ENCODE measurements around the gene ITGB3. TPM values are rescaled to one million over a fixed set of nuclear protein-coding genes. Genes with fewer than 3 reads are reported as not detected.

ITGB3 gene
- total RNA-seq, 1 experiment from 2014 or later, result not detected

DNA sequence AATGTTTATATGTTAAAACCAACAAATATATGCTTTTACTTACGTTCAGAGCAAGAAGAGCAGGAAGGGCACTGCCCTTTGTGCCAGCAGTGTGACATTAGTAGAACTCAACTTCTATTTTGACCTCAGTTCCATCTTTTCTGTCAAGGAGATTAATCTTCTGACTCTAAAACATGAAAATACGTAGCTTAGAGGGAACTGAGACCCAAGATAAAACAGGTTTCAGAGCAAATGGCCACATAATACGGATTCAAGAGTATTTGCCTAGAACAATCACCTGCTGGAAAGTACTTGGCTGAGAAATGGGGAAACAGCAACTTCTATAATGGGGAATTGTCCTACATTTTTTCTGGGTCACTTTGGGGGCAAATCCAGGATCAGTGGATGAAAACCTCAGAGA, 22.3 kb upstream of the ITGB3 start:
- ChIA-PET POLR2A (no interaction called here), RAD21 (ENCODE audit: low non-redundant PET in 1 of 2, low total read pairs in 2 of 2, uncharacterized antibody in 2 of 2, unreplicated experiment in 2 of 2) (no interaction called here), CTCF (no interaction called here)
- Histone ChIP-seq H3K9me2 (ENCODE audit: insufficient read depth) (no peaks in the 10 kb centered on the region), H3K27me3 (ENCODE audit: insufficient read depth, low read length) (no peaks in the 10 kb centered on the region), H3K27ac (ENCODE audit: low read depth, low read length) (no peak overlapping the region), H3K9ac (ENCODE audit: low read length) (no peak overlapping the region), H4K20me1 (ENCODE audit: insufficient read depth) (no peaks in the 10 kb centered on the region), H2AFZ (ENCODE audit: low read depth, low read length, poor library complexity, severe bottlenecking) (peak overlapping the region; percentile 83), H3K79me2 (ENCODE audit: insufficient read depth, low read length) (no peaks in the 10 kb centered on the region), H3K4me1 (ENCODE audit: control insufficient read depth in 1 of 2, insufficient read depth in 2 of 2, low read length in 2 of 2) (peaks cover 7 to 12% of the 10 kb centered on the region in 2 experiments), H3K36me3 (ENCODE audit: control insufficient read depth in 1 of 2, insufficient read depth in 2 of 2, low read length in 2 of 2) (no peaks in the 10 kb centered on the region), H3K4me3 (replicated peaks in 1 of 2; ENCODE audit: low read depth in 1 of 2, low read length in 2 of 2) (no peak overlapping the region), H3K4me2 (ENCODE audit: low read length) (no peak overlapping the region), H3K9me3 (ENCODE audit: control insufficient read depth in 1 of 2, insufficient read depth in 1 of 2, low read depth in 1 of 2, low read length in 2 of 2) (peaks cover 0 to 3% of the 10 kb centered on the region in 2 experiments; a peak in 1 of 4 replicates)
- no peak for DNase-seq (ENCODE audit: low read depth, low spot score)
- TF ChIP-seq FOSL1 (IDR thresholded peaks at IDR 0.05; ENCODE audit: low read depth) (no peak), EZH2phosphoT487 (IDR thresholded peaks at IDR 0.05; ENCODE audit: borderline replicate concordance) (no peak), ZBTB33 (IDR thresholded peaks at IDR 0.05; ENCODE audit: extremely low read depth, insufficient replicate concordance, low read length) (no peak), SRF (IDR thresholded peaks at IDR 0.05; ENCODE audit: low read depth) (no peak), ELF1 (IDR thresholded peaks at IDR 0.05; ENCODE audit: borderline replicate concordance, low read depth) (no peak), ZFX (IDR thresholded peaks at IDR 0.05) (no peak), CTCF (IDR thresholded peaks at IDR 0.05 in 2 of 3, conservative IDR thresholded peaks at IDR 0.05 in 1 of 3; ENCODE audit: borderline replicate concordance in 1 of 3, insufficient read depth in 1 of 3, low read depth in 2 of 3, low read length in 2 of 3) (no peak), YY1 (IDR thresholded peaks at IDR 0.05; ENCODE audit: extremely low read depth, insufficient replicate concordance, low read depth, low read length) (no peak), ZNF274 (IDR thresholded peaks at IDR 0.05; ENCODE audit: low read depth, low read length) (no peak), POLR2AphosphoS5 (IDR thresholded peaks at IDR 0.05; ENCODE audit: low read depth, low read length) (no peak), SIN3A (IDR thresholded peaks at IDR 0.05; ENCODE audit: low read depth) (no peak), RAD21 (IDR thresholded peaks at IDR 0.05; ENCODE audit: low read depth) (no peak), EZH2 (IDR thresholded peaks at IDR 0.05) (no peak)
- TF ChIP-seq, protein P1, sequence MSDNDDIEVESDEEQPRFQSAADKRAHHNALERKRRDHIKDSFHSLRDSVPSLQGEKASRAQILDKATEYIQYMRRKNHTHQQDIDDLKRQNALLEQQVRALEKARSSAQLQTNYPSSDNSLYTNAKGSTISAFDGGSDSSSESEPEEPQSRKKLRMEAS (IDR thresholded peaks at IDR 0.05), result no peak
- TF ChIP-seq, protein P2, sequence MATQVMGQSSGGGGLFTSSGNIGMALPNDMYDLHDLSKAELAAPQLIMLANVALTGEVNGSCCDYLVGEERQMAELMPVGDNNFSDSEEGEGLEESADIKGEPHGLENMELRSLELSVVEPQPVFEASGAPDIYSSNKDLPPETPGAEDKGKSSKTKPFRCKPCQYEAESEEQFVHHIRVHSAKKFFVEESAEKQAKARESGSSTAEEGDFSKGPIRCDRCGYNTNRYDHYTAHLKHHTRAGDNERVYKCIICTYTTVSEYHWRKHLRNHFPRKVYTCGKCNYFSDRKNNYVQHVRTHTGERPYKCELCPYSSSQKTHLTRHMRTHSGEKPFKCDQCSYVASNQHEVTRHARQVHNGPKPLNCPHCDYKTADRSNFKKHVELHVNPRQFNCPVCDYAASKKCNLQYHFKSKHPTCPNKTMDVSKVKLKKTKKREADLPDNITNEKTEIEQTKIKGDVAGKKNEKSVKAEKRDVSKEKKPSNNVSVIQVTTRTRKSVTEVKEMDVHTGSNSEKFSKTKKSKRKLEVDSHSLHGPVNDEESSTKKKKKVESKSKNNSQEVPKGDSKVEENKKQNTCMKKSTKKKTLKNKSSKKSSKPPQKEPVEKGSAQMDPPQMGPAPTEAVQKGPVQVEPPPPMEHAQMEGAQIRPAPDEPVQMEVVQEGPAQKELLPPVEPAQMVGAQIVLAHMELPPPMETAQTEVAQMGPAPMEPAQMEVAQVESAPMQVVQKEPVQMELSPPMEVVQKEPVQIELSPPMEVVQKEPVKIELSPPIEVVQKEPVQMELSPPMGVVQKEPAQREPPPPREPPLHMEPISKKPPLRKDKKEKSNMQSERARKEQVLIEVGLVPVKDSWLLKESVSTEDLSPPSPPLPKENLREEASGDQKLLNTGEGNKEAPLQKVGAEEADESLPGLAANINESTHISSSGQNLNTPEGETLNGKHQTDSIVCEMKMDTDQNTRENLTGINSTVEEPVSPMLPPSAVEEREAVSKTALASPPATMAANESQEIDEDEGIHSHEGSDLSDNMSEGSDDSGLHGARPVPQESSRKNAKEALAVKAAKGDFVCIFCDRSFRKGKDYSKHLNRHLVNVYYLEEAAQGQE (IDR thresholded peaks at IDR 0.05; ENCODE audit: low read depth), result no peak
- intact Hi-C loops (cut with micrococcal nuclease), result no loop called here
- no peak for ATAC-seq
- BruUV-seq (replicated peaks), result no TSS peak

All from HCT116 (cell line).